PC-9 (cell line): Measurements from ENCODE around the gene RAB33B. TPM values are rescaled to one million over a fixed set of nuclear protein-coding genes. Genes with fewer than 3 reads are reported as not detected.

Experiments
- BruUV-seq: library from RNA; stranded (reverse); fragments of 400-500 nt; replicated peaks from 2 replicates; lab custom pipeline; 2021; lab: Mats Ljungman, UMichigan
- CTCF ChIA-PET: fragments of 300-600 bp; sonication (Branson Sonifier 250); formaldehyde crosslinking; loops from one replicate; lab custom pipeline; 2022; ENCODE audit warnings: antibody characterized with exemption; lab: Charles Lee
- POLR2A ChIA-PET: fragments of 300-600 bp; sonication (Branson Sonifier 250); formaldehyde crosslinking; loops from one replicate; lab custom pipeline; 2022; ENCODE audit warnings: antibody characterized with exemption; ENCODE audit not compliant: unreplicated experiment; lab: Charles Lee
- DNase-seq, 2 experiments: peaks; one replicate each; pipeline versions ENCODE4 v3.0.0 to v3.0.0-alpha.2; 2015 to 2022; ENCODE audit warnings: mixed read lengths in 1 of 2
- H2AFZ ChIP-seq: fragments of 200-600 bp; sonication (generic); 2 replicates; pipeline ENCODE4 v1.8.1; 2017; ENCODE audit warnings: antibody characterized with exemption
- H3F3A ChIP-seq: fragments of 200-600 bp; sonication (generic); 2 replicates; pipeline ENCODE4 v1.8.1; 2017; ENCODE audit warnings: antibody characterized with exemption, mild to moderate bottlenecking, low read depth; ENCODE audit not compliant: insufficient read depth
- H3K27ac ChIP-seq: fragments of 200-600 bp; sonication (generic); 2 replicates; pipeline ENCODE4 v1.6.1; 2016; ENCODE audit warnings: mixed run types
- H3K27me3 ChIP-seq: fragments of 200-600 bp; sonication (generic); 2 replicates; pipeline ENCODE4 v1.6.1; 2016; ENCODE audit warnings: low read depth, mixed run types; ENCODE audit not compliant: insufficient read depth
- H3K36me3 ChIP-seq: fragments of 200-600 bp; sonication (generic); 2 replicates; pipeline ENCODE4 v1.6.1; 2016; ENCODE audit warnings: low read depth, mixed run types
- H3K4me1 ChIP-seq: fragments of 200-600 bp; sonication (generic); replicated peaks from 2 replicates; pipeline ENCODE4 v1.6.1; 2016; ENCODE audit warnings: mixed run types; ENCODE audit not compliant: insufficient read depth
- H3K4me2 ChIP-seq: fragments of 200-600 bp; sonication (generic); 2 replicates; pipeline ENCODE4 v1.6.1; 2017; ENCODE audit warnings: mixed run types
- H3K4me3 ChIP-seq: fragments of 200-600 bp; sonication (generic); 2 replicates; pipeline ENCODE4 v1.6.1; 2016; ENCODE audit warnings: mixed run types
- H3K79me2 ChIP-seq: fragments of 200-600 bp; sonication (generic); 2 replicates; pipeline ENCODE4 v1.6.1; 2017; ENCODE audit warnings: low read depth, mixed run types
- H3K9me2 ChIP-seq: fragments of 200-600 bp; sonication (generic); 2 replicates; pipeline ENCODE4 v1.8.1; 2017; ENCODE audit warnings: mild to moderate bottlenecking; ENCODE audit not compliant: insufficient read depth
- H3K9me3 ChIP-seq: fragments of 200-600 bp; sonication (generic); 2 replicates; pipeline ENCODE4 v1.8.1; 2016; ENCODE audit warnings: low read depth; ENCODE audit not compliant: insufficient read depth
- H4K20me1 ChIP-seq: fragments of 200-600 bp; sonication (generic); 2 replicates; pipeline ENCODE4 v1.8.1; 2017; ENCODE audit not compliant: insufficient read depth
- CTCF ChIP-seq: fragments of 200-600 bp; sonication (generic); conservative IDR thresholded peaks from 2 replicates; pipeline ENCODE4 v1.6.1; 2017; ENCODE audit warnings: mixed run types, antibody characterized with exemption, mild to moderate bottlenecking, moderate library complexity
- EZH2 ChIP-seq: fragments of 200-600 bp; sonication (generic); IDR thresholded peaks from 2 replicates; pipeline ENCODE4 v1.8.0; 2017; ENCODE audit warnings: antibody characterized with exemption, low read depth
- intact Hi-C: fragments of 100-400 bp; cut with micrococcal nuclease; formaldehyde crosslinking; loops from one replicate; pipeline ENCODE4 v1.10.0; 2022; ENCODE audit not compliant: unreplicated experiment
- total RNA-seq: library from RNA; stranded (reverse); gene quantifications from 2 replicates; pipeline ENCODE4 v1.2.3, GENCODE V29; 2021

The RAB33B gene
- total RNA-seq, 1 experiment from 2014 or later: 7.7 TPM

GRCh38 chr4:139503622-139504166 lies 49.8 kb downstream of the RAB33B start:
- H3F3A ChIP-seq: no peaks in the 10 kb centered on the region
- ChIA-PET CTCF (interaction anchor here (0.5 kb wide), 1 partner anchor 105 kb away, joined by 19 read pairs; no protein-coding TSS in a partner anchor), POLR2A (no interaction called here)
- no TSS peak for BruUV-seq
- H4K20me1 ChIP-seq: no peaks in the 10 kb centered on the region
- no peak overlapping the region for H3K27ac ChIP-seq
- no peaks in the 10 kb centered on the region for H3K4me1 ChIP-seq
- no peaks in the 10 kb centered on the region for H3K36me3 ChIP-seq
- H3K4me3 ChIP-seq: no peak overlapping the region
- H3K9me2 ChIP-seq: no peaks in the 10 kb centered on the region
- no peaks in the 10 kb centered on the region for H3K79me2 ChIP-seq
- intact Hi-C loops: loop anchor here (10.0 kb wide), 1 partner anchor 469 kb away; no protein-coding TSS in a partner anchor
- TF ChIP-seq EZH2 (no peak), CTCF (no peak)
- H3K9me3 ChIP-seq: no peaks in the 10 kb centered on the region
- no peaks in the 10 kb centered on the region for H3K27me3 ChIP-seq
- DNase-seq: no peak
- no peak overlapping the region for H3K4me2 ChIP-seq
- no peak overlapping the region for H2AFZ ChIP-seq

- Histone ChIP-seq H3K9me3 (no peaks in the 10 kb centered on the region), H3K27ac (no peak overlapping the region), H4K20me1 (no peaks in the 10 kb centered on the region), H3K4me3 (no peak overlapping the region), H3K9me2 (no peaks in the 10 kb centered on the region), H3K79me2 (no peaks in the 10 kb centered on the region), H3F3A (no peaks in the 10 kb centered on the region), H3K36me3 (no peaks in the 10 kb centered on the region), H3K4me1 (no peaks in the 10 kb centered on the region), H3K4me2 (no peak overlapping the region), H3K27me3 (no peaks in the 10 kb centered on the region), H2AFZ (no peak overlapping the region)
- CTCF ChIA-PET: interaction anchor here (0.6 kb wide), 1 partner anchor 24 kb away, joined by 5 read pairs; no protein-coding TSS in a partner anchor
- no TSS peak for BruUV-seq
- TF ChIP-seq EZH2 (no peak), CTCF (no peak)
- POLR2A ChIA-PET: no interaction called here
- intact Hi-C loops: loop anchor here (10.0 kb wide), 1 partner anchor 472 kb away; no protein-coding TSS in a partner anchor
- no peak for DNase-seq
Observed at GRCh38 chr4:139506774-139507173, 52.9 kb downstream of the RAB33B start.

- intact Hi-C loops: loop anchor here (10.0 kb wide), 1 partner anchor 474 kb away; no protein-coding TSS in a partner anchor
- POLR2A ChIA-PET: no interaction called here
- no TSS peak for BruUV-seq
Observed at GRCh38 chr4:139508581-139509237, 54.8 kb downstream of the RAB33B start.

More at GRCh38 chr4:139508581-139509237, 54.8 kb downstream of the RAB33B start:
- H3K4me3 ChIP-seq: no peak overlapping the region
- no peaks in the 10 kb centered on the region for H3F3A ChIP-seq
- no peaks in the 10 kb centered on the region for H3K27me3 ChIP-seq
- no peaks in the 10 kb centered on the region for H3K36me3 ChIP-seq
- no peaks in the 10 kb centered on the region for H3K79me2 ChIP-seq
- no peaks in the 10 kb centered on the region for H3K9me2 ChIP-seq
- CTCF ChIA-PET: no interaction called here
- no peak for DNase-seq
- H3K27ac ChIP-seq: no peak overlapping the region
- no peaks in the 10 kb centered on the region for H3K9me3 ChIP-seq
- H3K4me2 ChIP-seq: no peak overlapping the region
- no peaks in the 10 kb centered on the region for H3K4me1 ChIP-seq
- no peak overlapping the region for H2AFZ ChIP-seq
- no peaks in the 10 kb centered on the region for H4K20me1 ChIP-seq
- TF ChIP-seq EZH2: no peak
